UCSD-AML1 (cell line): Measurements from ENCODE around the gene MMAB.

Experiments
- DNase-seq: peaks from one replicate; lab custom pipeline; 2025; ENCODE audit not compliant: unreplicated experiment; lab: John Stamatoyannopoulos, UW

MMAB gene

DNA sequence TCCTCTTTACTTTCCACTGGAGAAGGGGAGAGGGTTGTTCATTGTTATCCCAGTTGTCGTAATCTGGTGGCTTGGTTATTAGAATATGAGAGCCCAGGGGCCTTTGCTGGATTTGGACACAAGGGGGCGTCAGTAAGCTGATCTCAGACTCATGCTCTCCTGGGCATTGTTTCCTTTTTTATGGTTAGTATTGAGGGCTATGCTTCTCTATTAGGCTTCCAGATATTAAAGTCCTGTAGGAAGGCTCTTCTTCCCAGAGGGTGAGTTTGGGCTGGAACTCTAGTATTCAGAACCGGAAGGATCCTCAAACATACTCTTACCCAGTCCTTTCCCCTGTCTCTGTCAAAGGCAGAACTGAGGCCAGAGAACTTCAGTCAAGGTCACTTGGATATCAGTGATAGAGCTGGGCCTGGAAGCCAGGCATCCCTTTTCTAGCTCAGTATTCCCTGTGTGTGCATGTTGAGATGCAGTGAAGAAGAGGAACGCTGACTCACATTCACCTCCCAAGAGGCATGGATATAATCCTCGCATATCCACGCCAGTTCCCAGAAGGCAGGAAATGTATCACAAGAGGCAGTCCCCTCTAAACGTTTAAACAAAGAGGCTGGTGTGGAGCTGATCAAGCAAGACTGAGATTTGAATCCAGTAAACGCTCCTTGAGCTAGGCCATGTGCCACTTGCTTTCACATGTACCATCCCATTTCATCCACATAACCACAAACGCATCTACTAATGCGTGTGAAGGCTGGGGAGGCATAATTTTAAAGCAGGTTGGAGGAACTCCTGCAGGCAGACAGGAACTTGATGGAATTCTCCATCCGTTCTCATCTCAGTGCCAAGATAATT is 54.3 kb downstream of the MMAB start:
- peak; percentile 39 for DNase-seq

DNA sequence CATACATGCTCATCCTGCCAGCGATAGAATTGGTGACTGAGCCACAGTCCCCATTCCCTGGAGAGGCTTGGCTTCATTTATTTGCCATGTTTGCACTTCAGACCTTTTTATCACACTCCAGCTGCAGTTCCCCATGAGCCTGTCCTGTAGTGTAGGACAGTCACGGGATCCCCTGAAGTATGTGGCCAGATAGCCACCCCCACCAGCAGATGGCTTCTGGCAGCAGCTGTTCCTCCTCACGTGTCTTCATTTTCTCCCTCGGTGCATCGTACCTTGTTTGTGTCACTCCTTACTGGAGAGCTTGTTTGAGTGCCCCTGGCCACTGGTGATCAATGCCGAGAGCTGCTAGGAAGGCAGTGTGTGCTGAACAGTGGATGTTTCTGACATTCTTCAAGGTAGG is 55.7 kb downstream of the MMAB start:
- no peak for DNase-seq

DNA sequence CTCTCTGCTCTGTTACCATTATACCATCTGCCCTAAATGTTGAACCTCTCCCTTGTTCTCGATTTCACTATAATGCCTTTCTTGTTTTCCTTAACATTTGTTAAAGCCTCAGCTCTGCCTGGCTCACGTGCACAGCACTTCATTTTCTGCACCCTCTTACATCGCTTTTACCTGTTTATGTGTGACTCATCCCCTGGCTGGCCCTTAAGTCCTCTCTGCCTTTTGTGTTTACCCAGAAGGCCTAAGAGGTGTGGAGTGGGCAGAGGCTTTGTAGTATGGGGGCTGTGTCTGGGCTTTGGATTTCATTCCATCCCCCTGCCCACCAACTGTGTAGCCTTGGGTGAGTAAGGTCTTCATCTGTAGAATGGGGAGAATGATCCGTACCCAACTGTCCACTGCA is 59.3 kb downstream of the MMAB start:
- no peak for DNase-seq

DNA sequence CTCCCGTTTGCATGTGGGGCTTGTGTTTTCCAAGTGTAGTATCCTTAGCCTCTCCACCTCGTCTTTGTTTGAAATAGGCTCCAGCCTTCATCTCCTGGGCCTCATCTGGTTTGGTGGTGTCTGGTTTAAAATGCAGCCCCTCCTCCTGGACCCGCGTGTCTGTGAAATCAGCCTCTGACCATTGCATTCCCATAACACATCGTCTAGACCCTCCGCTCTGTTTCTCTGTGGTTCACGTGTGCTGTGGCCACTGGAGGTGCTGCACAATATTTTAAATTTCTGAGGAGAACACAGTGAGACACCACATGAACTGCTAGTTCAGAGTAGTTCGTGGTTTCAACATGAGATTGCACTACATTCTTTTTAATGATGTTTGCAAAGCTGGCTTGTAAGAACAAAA is 60.3 kb downstream of the MMAB start:
- no peak for DNase-seq

DNA sequence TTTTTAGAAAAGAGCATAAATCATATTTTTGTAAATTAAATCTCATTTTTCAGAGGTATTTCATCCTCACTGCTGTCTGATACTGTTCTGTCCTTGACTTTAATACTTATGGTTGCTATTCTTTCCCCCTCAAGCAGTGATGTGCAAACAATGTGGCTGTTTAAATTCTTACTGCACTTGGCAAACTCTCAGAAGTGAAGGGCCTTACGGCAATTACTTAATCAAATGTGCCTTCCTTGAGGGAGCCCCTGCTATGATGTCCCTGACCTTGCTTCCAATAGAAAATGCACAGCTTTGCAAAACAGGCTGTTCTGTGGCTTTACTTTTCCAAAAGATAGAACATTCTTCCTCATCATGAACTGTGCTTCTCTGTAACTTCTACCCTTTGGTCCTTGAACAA is 60.7 kb downstream of the MMAB start:
- no peak for DNase-seq

DNA sequence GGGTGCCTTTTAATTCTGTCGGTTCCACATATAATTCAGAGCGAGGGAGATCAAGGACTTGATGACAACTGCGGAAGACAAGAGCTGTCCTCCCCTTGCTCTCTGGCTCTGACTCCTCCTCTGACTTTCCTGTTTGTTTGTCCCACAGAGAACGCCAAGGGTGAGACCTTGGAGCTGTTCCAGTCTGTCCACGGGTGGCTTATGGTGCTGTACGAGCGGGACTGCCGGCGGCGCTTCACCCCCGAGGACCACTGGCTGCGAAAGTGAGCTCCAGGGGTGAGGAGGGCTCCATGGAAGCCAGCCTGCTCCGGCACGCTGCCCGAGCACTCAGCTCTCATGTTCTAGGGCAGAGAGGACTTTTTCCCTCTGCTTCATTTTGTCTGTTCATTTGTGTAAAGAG is 63.1 kb downstream of the MMAB start:
- no peak for DNase-seq

DNA sequence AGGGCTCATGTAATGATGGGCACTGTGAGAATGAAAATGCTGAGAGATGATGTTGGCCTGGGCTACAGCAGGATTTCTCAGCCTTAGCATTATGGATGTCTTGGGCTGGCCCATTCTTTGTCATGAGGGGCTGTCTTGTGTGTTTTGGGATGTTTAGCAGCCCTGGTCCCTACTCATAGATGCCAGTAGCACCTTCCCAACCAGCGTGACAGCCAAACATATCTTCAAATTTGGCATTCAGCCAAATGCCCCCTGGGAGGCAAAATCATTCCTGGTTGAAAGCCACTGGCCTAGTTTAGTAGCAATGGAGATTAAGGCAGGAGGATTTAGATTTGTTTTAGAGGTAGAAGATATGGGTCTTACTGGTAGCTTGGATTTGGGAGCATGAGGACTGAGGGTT is 69.2 kb downstream of the MMAB start:
- no peak for DNase-seq
